Measurements from ENCODE around the gene KLF2.
"Not testable (repeated sequence)": the region's sequence is repeated elsewhere in the genome, so short reads cannot be mapped to it uniquely, and the experiment has no call there.

The KLF2 gene

GRCh38 chr19:16290692-16291091 lies 33.9 kb upstream of the KLF2 start:
- FAIRE-seq (no peak), DNase-seq (ENCODE audit: insufficient read length, low spot score) (no peak)
- no peak for TF ChIP-seq POU2F2 (IDR thresholded peaks at IDR 0.05; ENCODE audit: low read depth, low read length)
- TF ChIP-seq SPI1 (IDR thresholded peaks at IDR 0.05; ENCODE audit: low read depth, low read length) = no peak
- TF ChIP-seq TAF1 (IDR thresholded peaks at IDR 0.05; ENCODE audit: low read depth, low read length) = no peak
- TF ChIP-seq POLR2A (IDR thresholded peaks at IDR 0.05; ENCODE audit: low read depth, low read length) = no peak
- no peak for TF ChIP-seq PAX5 (IDR thresholded peaks at IDR 0.05; ENCODE audit: insufficient read depth, low read length, severe bottlenecking)
- no peak for TF ChIP-seq POLR2AphosphoS5 (IDR thresholded peaks at IDR 0.05; ENCODE audit: low read depth, low read length)

GRCh38 chr19:16293118-16294091 lies 31.2 kb upstream of the KLF2 start:
- DNase-seq (ENCODE audit: insufficient read length, low spot score) (no peak), FAIRE-seq (no peak)
- TF ChIP-seq SPI1 (IDR thresholded peaks at IDR 0.05; ENCODE audit: low read depth, low read length) = no peak
- TF ChIP-seq POLR2AphosphoS5 (IDR thresholded peaks at IDR 0.05; ENCODE audit: low read depth, low read length) = no peak
- TF ChIP-seq POU2F2 (IDR thresholded peaks at IDR 0.05; ENCODE audit: low read depth, low read length) = no peak
- no peak for TF ChIP-seq POLR2A (IDR thresholded peaks at IDR 0.05; ENCODE audit: low read depth, low read length)
- no peak for TF ChIP-seq PAX5 (IDR thresholded peaks at IDR 0.05; ENCODE audit: insufficient read depth, low read length, severe bottlenecking)
- no peak for TF ChIP-seq TAF1 (IDR thresholded peaks at IDR 0.05; ENCODE audit: low read depth, low read length)

- FAIRE-seq = no peak
Observed at GRCh38 chr19:16295057-16295456, 29.6 kb upstream of the KLF2 start.

GRCh38 chr19:16296713-16297112 lies 27.9 kb upstream of the KLF2 start:
- DNase-seq (ENCODE audit: insufficient read length, low spot score) (no peak), FAIRE-seq (no peak)
- TF ChIP-seq SPI1 (IDR thresholded peaks at IDR 0.05; ENCODE audit: low read depth, low read length) (no peak), POLR2A (IDR thresholded peaks at IDR 0.05; ENCODE audit: low read depth, low read length) (no peak), PAX5 (IDR thresholded peaks at IDR 0.05; ENCODE audit: insufficient read depth, low read length, severe bottlenecking) (no peak), TAF1 (IDR thresholded peaks at IDR 0.05; ENCODE audit: low read depth, low read length) (no peak), POLR2AphosphoS5 (IDR thresholded peaks at IDR 0.05; ENCODE audit: low read depth, low read length) (no peak)

More at GRCh38 chr19:16295057-16295456, 29.6 kb upstream of the KLF2 start:
- TF ChIP-seq POLR2AphosphoS5 (IDR thresholded peaks at IDR 0.05; ENCODE audit: low read depth, low read length) (no peak), SPI1 (IDR thresholded peaks at IDR 0.05; ENCODE audit: low read depth, low read length) (no peak), TAF1 (IDR thresholded peaks at IDR 0.05; ENCODE audit: low read depth, low read length) (no peak), PAX5 (IDR thresholded peaks at IDR 0.05; ENCODE audit: insufficient read depth, low read length, severe bottlenecking) (no peak), POLR2A (IDR thresholded peaks at IDR 0.05; ENCODE audit: low read depth, low read length) (no peak), POU2F2 (IDR thresholded peaks at IDR 0.05; ENCODE audit: low read depth, low read length) (no peak)
- DNase-seq (ENCODE audit: insufficient read length, low spot score) = no peak

- DNase-seq (ENCODE audit: insufficient read length, low spot score) (no peak), FAIRE-seq (no peak)
- TF ChIP-seq TAF1 (IDR thresholded peaks at IDR 0.05; ENCODE audit: low read depth, low read length) (no peak), POU2F2 (IDR thresholded peaks at IDR 0.05; ENCODE audit: low read depth, low read length) (no peak), POLR2A (IDR thresholded peaks at IDR 0.05; ENCODE audit: low read depth, low read length) (no peak), PAX5 (IDR thresholded peaks at IDR 0.05; ENCODE audit: insufficient read depth, low read length, severe bottlenecking) (no peak), POLR2AphosphoS5 (IDR thresholded peaks at IDR 0.05; ENCODE audit: low read depth, low read length) (no peak), SPI1 (IDR thresholded peaks at IDR 0.05; ENCODE audit: low read depth, low read length) (no peak)
Observed at GRCh38 chr19:16297575-16298178, 26.9 kb upstream of the KLF2 start.

- FAIRE-seq (no peak), DNase-seq (ENCODE audit: insufficient read length, low spot score) (no peak)
- TF ChIP-seq POLR2A (IDR thresholded peaks at IDR 0.05; ENCODE audit: low read depth, low read length) (no peak), POU2F2 (IDR thresholded peaks at IDR 0.05; ENCODE audit: low read depth, low read length) (no peak), SPI1 (IDR thresholded peaks at IDR 0.05; ENCODE audit: low read depth, low read length) (no peak), PAX5 (IDR thresholded peaks at IDR 0.05; ENCODE audit: insufficient read depth, low read length, severe bottlenecking) (no peak), POLR2AphosphoS5 (IDR thresholded peaks at IDR 0.05; ENCODE audit: low read depth, low read length) (no peak), TAF1 (IDR thresholded peaks at IDR 0.05; ENCODE audit: low read depth, low read length) (no peak)
Observed at GRCh38 chr19:16298334-16298733, 26.3 kb upstream of the KLF2 start.

GRCh38 chr19:16301999-16302694 lies 22.5 kb upstream of the KLF2 start:
- peak; percentile 63 for FAIRE-seq
- DNase-seq (ENCODE audit: insufficient read length, low spot score) = peak; percentile 35
- TF ChIP-seq POU2F2 (IDR thresholded peaks at IDR 0.05; ENCODE audit: low read depth, low read length) (no peak), PAX5 (IDR thresholded peaks at IDR 0.05; ENCODE audit: insufficient read depth, low read length, severe bottlenecking) (no peak), SPI1 (IDR thresholded peaks at IDR 0.05; ENCODE audit: low read depth, low read length) (no peak), TAF1 (IDR thresholded peaks at IDR 0.05; ENCODE audit: low read depth, low read length) (no peak), POLR2A (IDR thresholded peaks at IDR 0.05; ENCODE audit: low read depth, low read length) (no peak), POLR2AphosphoS5 (IDR thresholded peaks at IDR 0.05; ENCODE audit: low read depth, low read length) (no peak)

- DNase-seq (ENCODE audit: insufficient read length, low spot score) (no peak), FAIRE-seq (no peak)
- TF ChIP-seq POU2F2 (IDR thresholded peaks at IDR 0.05; ENCODE audit: low read depth, low read length) (no peak), TAF1 (IDR thresholded peaks at IDR 0.05; ENCODE audit: low read depth, low read length) (no peak), POLR2A (IDR thresholded peaks at IDR 0.05; ENCODE audit: low read depth, low read length) (no peak), SPI1 (IDR thresholded peaks at IDR 0.05; ENCODE audit: low read depth, low read length) (no peak), POLR2AphosphoS5 (IDR thresholded peaks at IDR 0.05; ENCODE audit: low read depth, low read length) (no peak), PAX5 (IDR thresholded peaks at IDR 0.05; ENCODE audit: insufficient read depth, low read length, severe bottlenecking) (no peak)
Observed at GRCh38 chr19:16303755-16304154, 20.9 kb upstream of the KLF2 start.

GRCh38 chr19:16304511-16304910 lies 20.1 kb upstream of the KLF2 start:
- DNase-seq (ENCODE audit: insufficient read length, low spot score) = not testable (repeated sequence)

GRCh38 chr19:16305060-16305459 lies 19.6 kb upstream of the KLF2 start:
- DNase-seq (ENCODE audit: insufficient read length, low spot score); FAIRE-seq: not testable (repeated sequence)

More at GRCh38 chr19:16304511-16304910, 20.1 kb upstream of the KLF2 start:
- not testable (repeated sequence) for FAIRE-seq
